ENCODE results near the gene MSL3.

GRCh38 chrX:11781133-11781532 is 23.1 kb downstream of the MSL3 start:
- TF ChIP-seq CTCF (IDR thresholded peaks at IDR 0.05) (no peak), POLR2A (IDR thresholded peaks at IDR 0.05) (no peak)

Measured in adrenal gland (tissue), 5 donors.